ENCODE measurements around the gene CAMK1D. TPM values are rescaled to one million over a fixed set of nuclear protein-coding genes. Genes with fewer than 3 reads are reported as not detected.
A peak's percentile ranks its signal among the peaks of the same experiment; 100 is the strongest.
"Not testable (repeated sequence)": the region's sequence is repeated elsewhere in the genome, so short reads cannot be mapped to it uniquely, and the experiment has no call there.

Gene CAMK1D
- polyA plus RNA-seq, 2 of the 4 experiments (the other 2 are of a cell fraction): 6.6 to 12.5 TPM

GRCh38 chr10:12308736-12309375, 40.5 kb upstream of the CAMK1D start:
- 72% methylated on average over 8 of the region's 8 CpGs for WGBS (ENCODE audit: missing lambda C conversion rate)
- Histone ChIP-seq H3K4me2 (no peak overlapping the region), H3K4me1 (no peaks in the 10 kb centered on the region), H3K9me3 (no peaks in the 10 kb centered on the region), H3K27ac (no peak overlapping the region), H3K4me3 (no peak overlapping the region)
- DNase-seq (ENCODE audit: low read depth in 1 of 2, low spot score in 1 of 2) (no peak), FAIRE-seq (no peak), ATAC-seq (no peak)
- ChIA-PET POLR2A (no interaction called here), CTCF (interaction anchor here (0.6 kb wide), 1 partner anchor 27 kb away, joined by 3 read pairs; no protein-coding TSS in a partner anchor)
- no peak for TF ChIP-seq NPAS2 (CRISPR knock-in tag; IDR thresholded peaks at IDR 0.05; ENCODE audit: borderline replicate concordance)

DNA sequence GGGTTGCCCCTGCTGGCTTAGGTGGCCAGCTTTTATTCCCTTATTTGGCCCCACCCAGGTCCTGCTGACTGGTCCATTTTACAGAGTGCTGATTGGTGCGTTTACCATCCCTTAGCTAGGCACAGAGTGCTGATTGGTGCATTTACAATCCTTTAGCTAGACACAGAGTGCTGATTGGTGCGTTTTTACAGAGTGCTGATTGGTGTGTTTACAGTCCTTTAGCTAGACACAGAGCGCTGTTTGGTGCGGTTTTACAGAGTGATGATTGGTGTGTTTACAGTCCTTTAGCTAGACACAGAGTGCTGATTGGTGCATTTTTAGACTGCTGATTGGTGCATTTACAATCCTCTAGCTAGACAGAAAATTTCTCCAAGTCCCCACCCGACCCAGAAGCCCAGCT, 39.6 kb upstream of the CAMK1D start:
- H3K27ac ChIP-seq; DNase-seq (ENCODE audit: low read depth in 1 of 2, low spot score in 1 of 2); H3K4me2 ChIP-seq; H3K4me3 ChIP-seq; ATAC-seq; H3K4me1 ChIP-seq; FAIRE-seq; H3K9me3 ChIP-seq: not testable (repeated sequence)
- peak; percentile 78 for TF ChIP-seq MAFK (IDR thresholded peaks at IDR 0.05; ENCODE audit: partially characterized antibody)
- ChIA-PET CTCF (interaction anchor here (0.8 kb wide), 1 partner anchor 12 kb away, joined by 3 read pairs; no protein-coding TSS in a partner anchor), POLR2A (interaction anchor here (0.6 kb wide), 1 partner anchor 39 kb away, joined by 4 read pairs; no protein-coding TSS in a partner anchor)
- 71% methylated on average over 5 of the region's 5 CpGs for WGBS (ENCODE audit: missing lambda C conversion rate)

GRCh38 chr10:12314836-12315235, 34.5 kb upstream of the CAMK1D start:
- 84% methylated on average over 6 of the region's 6 CpGs for WGBS (ENCODE audit: missing lambda C conversion rate)
- Histone ChIP-seq H3K27ac (no peak overlapping the region), H3K9me3 (no peaks in the 10 kb centered on the region), H3K4me3 (no peak overlapping the region), H3K4me2 (no peak overlapping the region), H3K4me1 (no peaks in the 10 kb centered on the region)
- CTCF ChIA-PET: no interaction called here
- POLR2A ChIA-PET: no interaction called here
- no peak for DNase-seq (ENCODE audit: low read depth in 1 of 2, low spot score in 1 of 2)
- no peak for TF ChIP-seq CHD4 (IDR thresholded peaks at IDR 0.05; ENCODE audit: borderline replicate concordance)
- TF ChIP-seq, protein P1, sequence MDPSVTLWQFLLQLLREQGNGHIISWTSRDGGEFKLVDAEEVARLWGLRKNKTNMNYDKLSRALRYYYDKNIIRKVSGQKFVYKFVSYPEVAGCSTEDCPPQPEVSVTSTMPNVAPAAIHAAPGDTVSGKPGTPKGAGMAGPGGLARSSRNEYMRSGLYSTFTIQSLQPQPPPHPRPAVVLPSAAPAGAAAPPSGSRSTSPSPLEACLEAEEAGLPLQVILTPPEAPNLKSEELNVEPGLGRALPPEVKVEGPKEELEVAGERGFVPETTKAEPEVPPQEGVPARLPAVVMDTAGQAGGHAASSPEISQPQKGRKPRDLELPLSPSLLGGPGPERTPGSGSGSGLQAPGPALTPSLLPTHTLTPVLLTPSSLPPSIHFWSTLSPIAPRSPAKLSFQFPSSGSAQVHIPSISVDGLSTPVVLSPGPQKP (IDR thresholded peaks at IDR 0.05; ENCODE audit: low read depth, low read length): no peak
- no peak for ATAC-seq
- no peak for FAIRE-seq

DNA sequence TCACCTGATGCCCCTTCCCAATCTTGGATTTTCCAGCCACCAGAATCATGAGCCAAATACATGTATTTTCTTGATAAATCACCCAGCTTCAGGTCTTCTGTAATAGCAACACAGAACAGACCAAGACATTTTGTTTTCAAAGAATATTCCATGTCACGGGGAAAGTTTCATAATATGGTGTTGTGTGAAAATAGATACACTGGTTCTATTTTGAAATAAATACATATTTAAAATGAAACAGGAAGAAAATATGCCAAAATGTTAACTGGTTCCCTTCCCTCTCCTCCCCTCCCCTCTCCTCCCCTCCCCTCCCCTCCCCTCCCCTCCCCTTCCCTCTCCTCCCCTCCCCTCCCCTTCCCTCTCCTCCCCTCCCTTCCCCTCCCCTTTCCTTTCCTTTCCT, 30.3 kb upstream of the CAMK1D start:
- no peak for ATAC-seq
- WGBS (ENCODE audit: missing lambda C conversion rate): 92% methylated on average over 1 of the region's 1 CpG
- H3K9me3 ChIP-seq: no peaks in the 10 kb centered on the region

DNA sequence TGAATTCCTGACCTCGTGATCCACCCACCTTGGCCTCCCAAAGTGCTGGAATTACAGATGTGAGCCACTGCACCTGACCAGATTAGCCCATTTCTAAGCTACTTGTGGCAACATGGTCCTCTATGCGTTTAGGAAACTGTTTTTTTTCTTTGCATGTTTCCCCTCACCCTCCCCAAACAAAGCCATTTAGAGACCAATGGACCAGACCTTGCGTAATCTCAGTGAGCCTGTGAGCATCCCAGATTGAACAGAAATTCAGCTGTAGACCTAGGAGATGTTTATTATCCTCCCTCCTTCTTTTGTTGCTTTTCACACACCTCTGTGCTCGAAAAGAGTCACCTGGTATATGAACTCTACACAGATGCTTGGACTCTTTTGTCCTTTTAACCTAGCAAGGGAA, 28.5 kb upstream of the CAMK1D start:
- POLR2A ChIA-PET: no interaction called here

More for the DNA sequence above, 30.3 kb upstream of the CAMK1D start:
- CTCF ChIA-PET: interaction anchor here (1.0 kb wide), 1 partner anchor 11 kb away, joined by 3 read pairs; no protein-coding TSS in a partner anchor
- Histone ChIP-seq H3K27ac (no peak overlapping the region), H3K4me1 (no peaks in the 10 kb centered on the region), H3K4me3 (no peak overlapping the region), H3K4me2 (no peak overlapping the region)
- FAIRE-seq (no peak), DNase-seq (ENCODE audit: low read depth in 1 of 2, low spot score in 1 of 2) (no peak)
- TF ChIP-seq POLR2A (IDR thresholded peaks at IDR 0.05; ENCODE audit: low read length): no peak
- TF ChIP-seq KDM1A (IDR thresholded peaks at IDR 0.05; ENCODE audit: low read depth): no peak
- TF ChIP-seq TP53 (CRISPR knock-in tag; IDR thresholded peaks at IDR 0.05): no peak
- TF ChIP-seq USF2 (IDR thresholded peaks at IDR 0.05): no peak
- POLR2A ChIA-PET: no interaction called here

GRCh38 chr10:12321641-12322040, 27.7 kb upstream of the CAMK1D start:
- POLR2A ChIA-PET: no interaction called here
- TF ChIP-seq FOXS1 (CRISPR knock-in tag; IDR thresholded peaks at IDR 0.05): no peak
- no peak for TF ChIP-seq ZSCAN20 (CRISPR knock-in tag; IDR thresholded peaks at IDR 0.05)
- TF ChIP-seq BHLHE40 (IDR thresholded peaks at IDR 0.05; ENCODE audit: low read depth, low read length): no peak
- TF ChIP-seq TP53 (CRISPR knock-in tag; IDR thresholded peaks at IDR 0.05): no peak
- CTCF ChIA-PET: interaction anchor here (0.6 to 2.7 kb wide), 9 partner anchors 12 to 441 kb away, joined by 3 to 9 read pairs (median 4); no protein-coding TSS in a partner anchor

More for the DNA sequence above, 28.5 kb upstream of the CAMK1D start:
- H3K4me3 ChIP-seq: no peak overlapping the region
- no peaks in the 10 kb centered on the region for H3K4me1 ChIP-seq
- no peaks in the 10 kb centered on the region for H3K9me3 ChIP-seq
- WGBS (ENCODE audit: missing lambda C conversion rate): 75% methylated on average over 4 of the region's 4 CpGs
- no peak overlapping the region for H3K27ac ChIP-seq
- H3K4me2 ChIP-seq: no peak overlapping the region
- TF ChIP-seq RFX5 (IDR thresholded peaks at IDR 0.05): no peak
- TF ChIP-seq CEBPB (IDR thresholded peaks at IDR 0.05): peak; percentile 19 to 38; a peak in 1 of 4 replicates
- CTCF ChIA-PET: interaction anchor here (0.8 to 1.2 kb wide), 2 partner anchors 55 to 56 kb away, joined by 3 to 4 read pairs; no protein-coding TSS in a partner anchor
- no peak for DNase-seq (ENCODE audit: low read depth in 1 of 2, low spot score in 1 of 2)
- no peak for ATAC-seq
- FAIRE-seq: no peak

More at GRCh38 chr10:12321641-12322040, 27.7 kb upstream of the CAMK1D start:
- FAIRE-seq (no peak), ATAC-seq (no peak), DNase-seq (ENCODE audit: low read depth in 1 of 2, low spot score in 1 of 2) (no peak)
- 92% methylated on average over 2 of the region's 2 CpGs for WGBS (ENCODE audit: missing lambda C conversion rate)
- Histone ChIP-seq H3K27ac (0 out of 6 replicates have a peak overlapping the region, but pooled peaks of 1 of the 2 experiments have one; percentile 11), H3K4me1 (no peaks in the 10 kb centered on the region), H3K4me2 (no peak overlapping the region), H3K4me3 (no peak overlapping the region), H3K9me3 (no peaks in the 10 kb centered on the region)
